Small intestine (tissue), 7 donors: ENCODE data around the gene DCP1B. TPM values are rescaled to one million over a fixed set of nuclear protein-coding genes. Genes with fewer than 3 reads are reported as not detected.

Experiments
- DNase-seq, 2 donors: peaks; one replicate each; pipeline versions ENCODE4 v3.0.0 to v3.0.0-alpha.2; 2013
- FAIRE-seq: peaks from 2 replicates; lab custom pipeline; 2012; peaks lifted over from hg19 to GRCh38; lab: Jason Lieb, UNC
- H3K27ac ChIP-seq, 3 donors: one replicate each; pipeline ENCODE4 v1.5.1; 2013; ENCODE audit warnings: low read length in 2 of 3, mild to moderate bottlenecking in 2 of 3, control low read depth in 1 of 3, inconsistent platforms in 1 of 3, low read depth in 1 of 3, moderate library complexity in 1 of 3
- H3K27me3 ChIP-seq, 3 donors: one replicate each; pipeline ENCODE4 v1.6.1; 2013; ENCODE audit warnings: low read length in 3 of 3, inconsistent platforms in 1 of 3; ENCODE audit not compliant: control insufficient read depth in 3 of 3, insufficient read depth in 3 of 3
- H3K36me3 ChIP-seq, 3 donors: one replicate each; pipeline ENCODE4 v1.6.1; 2013; ENCODE audit warnings: low read length in 3 of 3, inconsistent platforms in 1 of 3, low read depth in 1 of 3, mild to moderate bottlenecking in 1 of 3, moderate library complexity in 1 of 3; ENCODE audit not compliant: control insufficient read depth in 3 of 3, insufficient read depth in 2 of 3
- H3K4me1 ChIP-seq, 3 donors: one replicate each; pipeline ENCODE4 v1.6.1; 2013; ENCODE audit warnings: low read length in 2 of 3, inconsistent platforms in 1 of 3, low read depth in 1 of 3, mild to moderate bottlenecking in 1 of 3, moderate library complexity in 1 of 3; ENCODE audit not compliant: control insufficient read depth in 3 of 3, insufficient read depth in 2 of 3
- H3K4me3 ChIP-seq, 3 donors: one replicate each; pipeline ENCODE4 v1.5.1; 2013; ENCODE audit warnings: low read length in 3 of 3, control low read depth in 1 of 3, inconsistent platforms in 1 of 3, low read depth in 1 of 3, mild to moderate bottlenecking in 1 of 3, moderate library complexity in 1 of 3
- H3K9me3 ChIP-seq, 2 donors: one replicate each; pipeline ENCODE4 v1.6.1; 2013; ENCODE audit warnings: low read depth in 1 of 2, low read length in 1 of 2; ENCODE audit not compliant: control insufficient read depth in 2 of 2, insufficient read depth in 1 of 2
- WGBS, 3 donors: extraction: QIAGEN DNeasy Blood & Tissue Kit; methylation state at CpG; one replicate each; pipeline ENCODE4 v1.1.7; 2013; 5-methylcytosine and 5-hydroxymethylcytosine counted together
- polyA plus RNA-seq, 4 donors: library from polyadenylated mRNA; stranded (reverse) in 3 of 4; unstranded in 1 of 4; fragments of 200-250 nt in 3 of 4; fragments of 120-200 nt in 1 of 4; gene quantifications; one replicate each; pipeline versions ENCODE4 v1.2.1 to v1.2.3, GENCODE V29; 2013
- donor health status: healthy with polysubstance abuse.
- donor health status: control.
- donor health status: control.
- donor health status: Bipolar disorder and iron deficiency.
- donor health status: healthy.

Gene DCP1B
- polyA plus RNA-seq, 4 donors = 4.5 to 18.2 (median 7.9) TPM

GRCh38 chr12:1977588-1977987, 26.7 kb downstream of the DCP1B start:
- Histone ChIP-seq H3K4me3 (no peak overlapping the region), H3K36me3 (peaks cover 0 to 6% (median 0%) of the 10 kb centered on the region in 3 donors), H3K4me1 (no peaks in the 10 kb centered on the region), H3K9me3 (no peaks in the 10 kb centered on the region), H3K27me3 (no peaks in the 10 kb centered on the region), H3K27ac (no peak overlapping the region)
- FAIRE-seq (no peak), DNase-seq (no peak)
- 11 to 14% (median 14%) methylated on average over 1 of the region's 1 CpG for WGBS, 3 donors

DNA sequence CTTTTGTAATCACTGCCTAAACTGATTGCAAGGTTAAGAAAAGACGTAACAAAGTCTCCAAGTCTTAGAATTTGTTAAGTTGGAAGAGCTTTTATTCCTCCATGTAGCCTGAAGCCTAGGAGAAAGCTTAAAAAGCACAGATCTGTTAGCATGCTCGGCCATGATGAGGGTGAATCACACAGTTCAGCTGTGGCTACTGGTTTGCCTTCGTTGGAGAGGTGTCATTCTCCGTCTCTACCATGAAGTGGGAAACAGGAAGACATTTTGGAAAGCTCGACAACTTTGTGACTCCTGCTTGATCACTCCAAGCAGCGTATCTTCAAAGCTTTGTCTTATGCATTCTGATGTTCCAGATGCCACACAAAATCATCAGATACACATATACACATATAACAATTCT, 27.1 kb downstream of the DCP1B start:
- H3K27ac ChIP-seq = no peak overlapping the region
- H3K27me3 ChIP-seq = no peaks in the 10 kb centered on the region
- no peak for FAIRE-seq
- 36 to 76% (median 65%) methylated on average over 6 of the region's 6 CpGs for WGBS, 3 donors
- DNase-seq = peak; percentile 14 to 18
- no peak overlapping the region for H3K4me3 ChIP-seq
- no peaks in the 10 kb centered on the region for H3K4me1 ChIP-seq
- H3K36me3 ChIP-seq = peaks cover 0 to 6% (median 0%) of the 10 kb centered on the region in 3 donors
- H3K9me3 ChIP-seq = no peaks in the 10 kb centered on the region

GRCh38 chr12:1974812-1975211, 29.4 kb downstream of the DCP1B start:
- Histone ChIP-seq H3K27me3 (no peaks in the 10 kb centered on the region), H3K4me3 (no peak overlapping the region), H3K4me1 (no peaks in the 10 kb centered on the region), H3K36me3 (peaks cover 0 to 6% (median 0%) of the 10 kb centered on the region in 3 donors), H3K27ac (no peak overlapping the region), H3K9me3 (no peaks in the 10 kb centered on the region)
- WGBS, 3 donors = 81 to 92% (median 87%) methylated on average over 1 of the region's 1 CpG
- DNase-seq = no peak
- FAIRE-seq = no peak

- Histone ChIP-seq H3K27me3 (no peaks in the 10 kb centered on the region), H3K4me3 (no peak overlapping the region), H3K36me3 (no peaks in the 10 kb centered on the region), H3K27ac (peak overlapping the region in 2 of 3 donors; percentile 44 to 82), H3K9me3 (no peaks in the 10 kb centered on the region), H3K4me1 (no peaks in the 10 kb centered on the region)
- 65 to 88% (median 88%) methylated on average over 9 of the region's 9 CpGs for WGBS, 3 donors
- no peak for FAIRE-seq
- DNase-seq = peak in 1 of 2 donors; percentile 61
Observed at GRCh38 chr12:1972856-1973317, 31.4 kb downstream of the DCP1B start.

GRCh38 chr12:1972260-1972659, 32.0 kb downstream of the DCP1B start:
- 79 to 92% (median 83%) methylated on average over 1 of the region's 1 CpG for WGBS, 3 donors
- H3K27me3 ChIP-seq = no peaks in the 10 kb centered on the region
- no peaks in the 10 kb centered on the region for H3K4me1 ChIP-seq
- no peak for DNase-seq
- peak overlapping the region in 2 of 3 donors; percentile 44 to 82 for H3K27ac ChIP-seq
- no peak for FAIRE-seq
- H3K9me3 ChIP-seq = no peaks in the 10 kb centered on the region
- no peak overlapping the region for H3K4me3 ChIP-seq
- peaks cover 0 to under 1% (median 0%) of the 10 kb centered on the region in 3 donors for H3K36me3 ChIP-seq

GRCh38 chr12:1970331-1970900, 33.8 kb downstream of the DCP1B start:
- H3K27ac ChIP-seq = no peak overlapping the region
- no peak for FAIRE-seq

DNA sequence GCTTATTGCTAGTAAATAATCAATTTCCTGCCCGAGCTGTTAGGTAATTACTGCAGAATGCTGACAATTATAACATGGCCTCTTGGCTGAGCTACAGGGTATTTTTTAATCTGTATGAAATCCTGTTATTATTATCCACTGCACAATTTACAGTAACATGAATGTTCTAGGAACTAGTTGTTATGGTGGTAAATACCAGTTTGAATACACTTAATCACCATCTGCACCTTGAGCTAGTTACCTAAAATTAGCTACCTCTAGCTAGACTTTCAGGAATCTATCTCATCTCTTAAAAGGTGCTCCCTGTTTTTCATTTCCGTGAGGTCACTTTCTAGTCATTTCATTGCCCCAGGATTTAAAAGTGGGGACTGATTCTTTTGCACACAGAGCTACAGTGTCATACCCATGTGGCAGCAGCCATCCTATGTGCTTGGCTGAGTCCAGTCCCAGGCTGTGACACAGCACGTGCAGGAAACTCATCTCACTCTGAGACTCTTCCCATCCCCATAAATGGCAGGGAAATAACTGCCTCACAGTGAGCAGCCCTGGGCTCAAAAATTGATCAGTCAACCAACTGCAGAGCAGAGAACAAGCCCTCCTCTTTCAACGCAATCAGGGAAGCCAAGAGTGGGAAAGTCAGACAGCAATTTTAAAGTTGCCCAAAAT, 37.6 kb downstream of the DCP1B start:
- H3K9me3 ChIP-seq = no peaks in the 10 kb centered on the region
- peak overlapping the region in 1 of 3 donors; percentile 1 for H3K27ac ChIP-seq
- WGBS, 3 donors = 82 to 88% (median 86%) methylated on average over 4 of the region's 4 CpGs
- H3K4me1 ChIP-seq = no peaks in the 10 kb centered on the region
- H3K27me3 ChIP-seq = no peaks in the 10 kb centered on the region
- no peak for DNase-seq
- peaks cover 6 to 9% (median 7%) of the 10 kb centered on the region in 3 donors for H3K36me3 ChIP-seq
- no peak for FAIRE-seq
- H3K4me3 ChIP-seq = no peak overlapping the region

More at GRCh38 chr12:1970331-1970900, 33.8 kb downstream of the DCP1B start:
- DNase-seq = no peak
- Histone ChIP-seq H3K27me3 (no peaks in the 10 kb centered on the region), H3K36me3 (peaks cover 2 to 5% (median 2%) of the 10 kb centered on the region in 3 donors), H3K4me1 (no peaks in the 10 kb centered on the region), H3K4me3 (no peak overlapping the region), H3K9me3 (no peaks in the 10 kb centered on the region)
- WGBS, 3 donors = 90 to 100% (median 93%) methylated on average over 3 of the region's 3 CpGs

DNA sequence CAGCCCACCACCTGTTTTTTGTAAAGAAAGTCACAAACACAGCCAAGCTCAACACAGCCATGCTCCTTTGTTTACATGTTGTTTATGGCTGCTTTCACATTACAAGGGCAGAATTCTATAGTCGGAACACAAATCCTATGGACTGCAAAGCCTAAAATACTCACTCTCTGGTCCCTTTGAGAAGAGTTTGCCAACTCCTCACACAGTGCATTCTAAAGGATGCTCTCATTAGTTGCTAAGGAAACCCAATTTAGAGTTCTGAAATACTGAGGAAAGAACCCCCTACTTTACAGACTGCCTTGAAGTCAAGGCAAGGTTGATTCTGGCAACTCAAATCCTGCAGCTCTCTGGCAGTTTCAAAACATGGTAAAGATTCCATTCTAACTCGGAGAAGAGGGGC, 38.3 kb downstream of the DCP1B start:
- WGBS, 3 donors = 78 to 93% (median 91%) methylated on average over 2 of the region's 2 CpGs
- Histone ChIP-seq H3K4me3 (no peak overlapping the region), H3K27ac (no peak overlapping the region), H3K36me3 (peaks cover 6 to 10% (median 8%) of the 10 kb centered on the region in 3 donors), H3K4me1 (no peaks in the 10 kb centered on the region), H3K27me3 (no peaks in the 10 kb centered on the region), H3K9me3 (no peaks in the 10 kb centered on the region)
- FAIRE-seq = no peak
- DNase-seq = no peak
